Stromal cell of bone marrow (primary cell): ENCODE measurements around the gene SPTBN4.
"Not testable (repeated sequence)": the region's sequence is repeated elsewhere in the genome, so short reads cannot be mapped to it uniquely, and the experiment has no call there.

Source experiments
- DNase-seq: peaks from one replicate; pipeline ENCODE4 v3.0.0-alpha.2; 2012; ENCODE audit warnings: low read depth

Gene SPTBN4

GRCh38 chr19:40441719-40442253 lies 25.0 kb upstream of the SPTBN4 start:
- DNase-seq = no peak

- DNase-seq = no peak
Observed at GRCh38 chr19:40442328-40443130, 24.3 kb upstream of the SPTBN4 start.

GRCh38 chr19:40443131-40443999 lies 23.4 kb upstream of the SPTBN4 start:
- DNase-seq = peak; percentile 99

GRCh38 chr19:40444000-40444824 lies 22.6 kb upstream of the SPTBN4 start, which contains the start of gene SERTAD3:
Gene SERTAD3, minus strand, starts transcription at chr19:40444335. Its CDS starts 2,255 bp downstream, at chr19:40442080.
- DNase-seq = peak; percentile 89

GRCh38 chr19:40444825-40445312 lies 21.9 kb upstream of the SPTBN4 start:
- no peak for DNase-seq

- DNase-seq = no peak
Observed at GRCh38 chr19:40445780-40446262, 21.0 kb upstream of the SPTBN4 start.

GRCh38 chr19:40446263-40446784 lies 20.5 kb upstream of the SPTBN4 start:
- no peak for DNase-seq

- no peak for DNase-seq
Observed at GRCh38 chr19:40449506-40449905, 17.3 kb upstream of the SPTBN4 start.

GRCh38 chr19:40450664-40451063 lies 16.1 kb upstream of the SPTBN4 start:
- no peak for DNase-seq

GRCh38 chr19:40452016-40452415 lies 14.8 kb upstream of the SPTBN4 start:
- no peak for DNase-seq

- no peak for DNase-seq
Observed at GRCh38 chr19:40453151-40453735, 13.6 kb upstream of the SPTBN4 start.

GRCh38 chr19:40453943-40454342 lies 12.9 kb upstream of the SPTBN4 start:
- not testable (repeated sequence) for DNase-seq

- no peak for DNase-seq
Observed at GRCh38 chr19:40457048-40457447, 9.8 kb upstream of the SPTBN4 start.

- DNase-seq = no peak
Observed at GRCh38 chr19:40457953-40458596, 8.7 kb upstream of the SPTBN4 start.

- no peak for DNase-seq
Observed at GRCh38 chr19:40458597-40458974, 8.2 kb upstream of the SPTBN4 start.

GRCh38 chr19:40460185-40460584 lies 6.6 kb upstream of the SPTBN4 start:
- DNase-seq = no peak

- DNase-seq = no peak
Observed at GRCh38 chr19:40461669-40462221, 5.1 kb upstream of the SPTBN4 start.

- DNase-seq = not testable (repeated sequence)
Observed at GRCh38 chr19:40463587-40464037, 3.2 kb upstream of the SPTBN4 start.

GRCh38 chr19:40464059-40465024 lies 2.5 kb upstream of the SPTBN4 start:
- DNase-seq = peak; percentile 89
